T47D (cell line): ENCODE data around the gene PSMB5.

ENCODE experiments used
- DNase-seq, 2 experiments: peaks; one replicate each; pipeline versions ENCODE4 v3.0.0 to v3.0.0-alpha.2; 2011 to 2012; ENCODE audit warnings: low read depth in 1 of 2, low spot score in 1 of 2
- JUND ChIP-seq: IDR thresholded peaks from 2 replicates; pipeline ENCODE4 v1.6.1; 2012; ENCODE audit warnings: low read depth
- in situ Hi-C: cut with HindIII; loops from 2 replicates; pipeline ENCODE4 v1.10.0; 2016; ENCODE audit warnings: low sequenced_read_pairs, low pct_unique_long_range_greater_than_20kb

PSMB5 gene

DNA sequence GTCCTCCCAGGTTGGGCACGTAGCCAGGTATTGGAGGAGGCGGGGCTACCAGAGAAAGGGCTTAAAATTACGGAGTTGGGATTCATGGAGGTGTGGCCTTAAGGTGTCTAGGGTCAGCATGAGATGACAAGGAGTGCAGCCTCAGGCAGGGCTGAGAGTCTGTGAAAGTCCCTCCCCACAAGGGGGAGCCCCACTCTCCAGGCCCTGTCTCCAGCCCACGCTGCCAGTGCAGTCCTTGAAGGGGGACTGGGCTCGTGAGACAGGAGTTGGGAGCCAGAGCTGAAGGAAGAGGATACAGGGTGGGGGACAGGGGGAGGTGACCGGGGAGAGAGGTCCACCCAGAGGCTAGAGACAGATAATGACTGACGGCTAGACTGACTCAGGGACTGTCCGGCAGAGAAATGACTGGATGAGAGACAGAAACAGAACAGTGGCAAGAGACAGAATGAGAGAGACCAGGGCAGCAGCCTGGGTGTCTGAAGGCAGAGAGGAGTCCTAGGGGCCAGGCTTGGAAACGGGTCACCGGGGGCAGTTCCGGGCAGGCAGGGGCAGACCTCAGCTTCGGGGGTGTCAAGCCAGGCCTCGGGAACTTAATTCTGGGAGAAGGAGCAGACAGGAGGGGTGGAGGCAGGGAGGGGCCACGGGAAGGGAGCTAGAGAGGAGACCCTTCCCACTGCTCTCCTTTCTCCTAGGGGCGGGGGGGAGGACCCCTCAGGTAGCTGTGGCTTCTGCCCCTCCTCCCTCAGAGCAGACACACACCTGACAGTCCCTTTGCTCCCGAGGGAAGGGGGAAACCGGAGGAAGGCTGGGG lies 21.6 kb upstream of the PSMB5 start:
- in situ Hi-C loops: no loop called here
- TF ChIP-seq JUND: no peak
- peak; percentile 64 to 86 for DNase-seq

DNA sequence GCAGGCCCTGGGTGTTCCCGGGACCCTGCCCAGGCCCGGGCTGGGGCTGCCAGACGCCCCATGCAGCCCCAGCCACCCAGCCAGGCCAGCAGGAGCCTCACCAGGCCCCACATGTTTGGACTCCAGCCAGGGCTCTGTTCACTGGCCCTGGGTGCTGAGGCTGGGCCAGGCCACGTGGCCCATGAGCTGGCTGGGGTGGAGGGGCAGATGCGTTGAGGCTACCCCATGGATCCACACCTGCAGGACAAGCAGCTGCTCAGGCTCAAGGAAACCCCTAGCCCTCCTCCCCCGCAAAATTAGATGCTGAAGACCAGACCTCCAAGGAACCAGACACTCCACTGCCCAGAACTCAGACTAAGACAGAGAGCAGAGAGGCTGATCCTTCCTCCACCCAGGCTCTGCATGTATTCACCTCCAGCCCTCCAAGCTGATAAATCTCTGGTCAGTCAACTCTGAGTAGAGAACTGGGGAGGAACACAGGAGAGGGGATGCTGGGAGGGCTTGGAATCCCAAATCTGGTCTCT lies 21.0 kb upstream of the PSMB5 start:
- in situ Hi-C loops: no loop called here
- no peak for TF ChIP-seq JUND
- DNase-seq: no peak

DNA sequence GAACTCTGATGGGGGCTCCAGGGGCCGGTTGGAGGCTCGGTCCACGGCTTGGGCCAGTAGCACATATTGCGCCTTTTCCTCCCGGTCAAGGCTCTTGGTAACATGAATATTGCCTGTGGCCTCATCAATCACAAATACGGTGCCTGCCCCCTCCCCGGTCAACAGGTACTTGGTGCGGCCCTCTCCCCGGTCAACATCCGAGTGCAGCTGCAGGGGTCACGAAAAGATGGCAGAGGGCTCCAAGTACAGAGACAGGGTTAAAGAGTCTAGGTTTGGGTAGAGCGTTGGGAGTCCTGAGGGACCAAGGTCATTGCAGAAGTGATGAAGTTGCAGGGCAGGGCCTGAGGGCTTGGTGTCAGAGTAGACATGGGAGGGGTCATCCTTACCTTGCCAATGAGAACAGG lies 20.4 kb upstream of the PSMB5 start:
- no peak for DNase-seq
- TF ChIP-seq JUND: no peak
- in situ Hi-C loops: no loop called here

DNA sequence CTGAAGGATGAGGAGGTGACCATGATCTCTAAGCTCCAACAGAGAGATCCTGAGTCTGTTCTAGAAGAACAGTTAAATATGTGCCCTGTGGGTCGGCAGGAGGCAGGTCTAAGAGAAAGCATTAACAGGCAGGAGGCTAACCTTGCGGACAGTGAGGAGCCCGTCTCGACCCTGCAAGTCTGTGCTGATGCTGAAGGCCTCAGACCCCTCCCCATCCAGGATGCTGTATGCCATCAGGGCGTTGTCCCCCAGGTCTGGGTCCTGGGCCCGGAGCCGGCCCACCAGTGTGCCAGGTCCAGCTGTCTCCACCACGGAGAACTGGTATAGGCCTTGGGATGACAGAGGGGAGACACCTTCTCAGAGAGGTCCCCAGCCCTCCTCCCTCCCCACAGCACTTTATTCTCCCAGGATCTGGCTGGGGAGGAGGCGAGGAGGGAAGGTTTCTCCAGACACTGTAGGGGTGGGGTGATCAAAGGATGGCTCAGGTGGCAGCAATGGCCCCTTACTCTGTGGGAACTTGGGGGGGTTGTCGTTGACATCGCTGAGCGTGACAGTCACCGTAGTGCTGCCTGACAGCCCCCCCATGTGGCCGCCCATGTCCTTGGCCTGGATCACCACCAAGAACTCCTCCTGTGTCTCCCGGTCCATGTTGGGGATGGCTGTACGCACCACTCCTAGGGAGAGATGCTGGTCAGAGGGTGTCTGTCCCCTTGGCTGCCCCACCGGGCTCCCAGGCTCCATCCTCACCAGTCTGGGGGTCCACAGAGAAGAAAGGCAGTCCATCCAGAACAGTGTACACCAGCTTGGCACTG lies 19.5 kb upstream of the PSMB5 start:
- DNase-seq: no peak
- in situ Hi-C loops: no loop called here
- no peak for TF ChIP-seq JUND

DNA sequence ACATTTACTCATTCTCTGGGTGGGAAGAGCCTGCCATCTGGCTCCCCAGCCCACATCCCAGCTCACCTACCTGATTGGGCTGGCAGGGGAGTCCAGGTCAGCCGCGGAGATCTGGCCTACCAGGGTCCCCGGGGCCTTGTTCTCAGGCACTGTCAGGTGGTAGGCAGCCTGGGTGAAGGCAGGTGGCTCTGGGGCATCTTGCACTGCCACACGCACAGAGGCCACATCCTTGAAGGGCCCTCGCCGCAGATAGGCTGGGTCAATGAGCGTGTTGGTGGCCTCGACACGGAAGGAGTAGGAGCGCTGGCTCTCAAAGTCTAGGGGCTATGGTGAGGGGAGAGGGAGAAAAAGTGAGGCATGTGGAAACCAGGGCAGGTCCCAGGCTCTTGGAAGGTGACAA lies 18.7 kb upstream of the PSMB5 start:
- in situ Hi-C loops: no loop called here
- no peak for DNase-seq
- TF ChIP-seq JUND: no peak

DNA sequence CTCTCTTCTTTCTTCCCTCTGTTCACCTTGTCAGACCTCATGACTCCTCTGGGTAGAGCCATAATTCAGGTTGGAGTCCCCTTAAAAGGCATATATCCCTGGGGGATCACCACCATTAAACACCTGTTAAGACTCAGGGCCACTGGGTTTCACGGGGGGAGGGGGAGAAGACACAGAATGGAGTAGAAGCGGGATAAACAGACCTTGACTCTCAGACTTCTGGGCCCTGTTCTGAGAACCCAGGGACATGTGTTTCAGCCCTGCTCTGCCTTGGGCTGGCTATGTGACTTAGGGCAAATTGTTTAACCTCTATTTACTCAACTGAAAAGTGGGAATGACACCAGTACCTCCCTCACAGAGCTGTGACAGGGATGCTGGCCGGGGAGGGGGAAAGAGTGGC lies 18.0 kb upstream of the PSMB5 start:
- in situ Hi-C loops: no loop called here
- no peak for DNase-seq

DNA sequence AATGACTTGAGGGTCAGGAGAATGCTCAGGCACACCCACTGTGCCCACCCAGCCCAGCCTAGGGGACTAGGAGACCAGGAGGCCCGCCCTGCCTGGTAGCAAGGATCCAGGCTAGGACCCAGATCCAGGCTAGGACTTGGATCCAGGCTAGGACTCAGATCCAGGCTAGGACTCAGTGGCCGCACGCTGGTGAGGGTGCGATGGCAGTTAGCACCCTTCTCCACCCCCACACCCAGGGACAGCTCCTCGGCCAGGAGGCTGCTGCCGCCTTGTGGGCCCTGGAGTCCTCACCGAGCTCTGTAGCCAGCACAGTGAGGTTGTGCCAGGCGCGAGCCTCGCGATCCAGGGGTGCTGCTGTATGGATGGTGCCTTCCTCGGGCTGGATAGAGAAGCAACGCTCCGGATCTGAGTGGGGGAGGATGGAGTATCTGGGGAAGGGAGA lies 17.5 kb upstream of the PSMB5 start:
- in situ Hi-C loops: no loop called here
- no peak for TF ChIP-seq JUND
- no peak for DNase-seq

More for the DNA sequence above, 18.0 kb upstream of the PSMB5 start:
- no peak for TF ChIP-seq JUND

DNA sequence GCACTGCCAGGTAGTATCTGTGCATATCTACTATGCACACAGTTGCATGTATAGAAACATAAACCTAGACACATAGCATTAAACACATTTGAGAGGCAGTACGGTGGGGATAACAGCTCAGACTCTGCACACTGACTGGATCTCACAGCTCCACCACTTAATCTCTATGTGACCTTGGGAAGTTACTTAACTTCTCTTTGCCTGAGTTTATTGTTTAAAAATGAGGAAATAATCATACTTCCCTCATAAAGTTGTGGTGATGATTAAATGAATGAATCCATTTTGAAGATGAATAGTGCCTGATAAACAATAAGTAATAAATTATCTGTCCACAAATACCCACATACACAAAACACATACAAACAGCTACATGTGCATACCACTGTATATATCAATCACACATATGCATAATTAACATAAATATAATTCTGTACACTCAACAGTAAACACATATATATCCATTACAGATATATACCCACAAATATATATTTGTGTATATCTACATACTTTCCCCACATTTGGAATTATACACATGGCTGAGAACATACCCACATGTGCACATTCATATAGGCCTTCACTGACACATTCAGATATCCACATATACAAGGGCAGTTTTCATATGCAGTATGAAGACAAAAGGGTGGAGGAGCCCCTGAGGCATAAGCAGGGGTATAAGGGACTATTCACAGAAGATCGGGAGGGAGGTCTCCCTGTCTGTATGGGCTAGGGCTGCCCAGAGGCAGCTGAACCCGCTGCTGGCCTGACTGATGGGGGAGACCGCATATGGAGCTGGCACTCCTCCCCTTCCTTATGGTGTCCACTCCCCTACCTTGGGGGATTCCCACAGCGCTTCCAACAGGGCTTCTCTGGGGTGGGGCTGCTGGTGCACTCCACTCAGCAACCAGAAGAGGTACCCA lies 16.7 kb upstream of the PSMB5 start:
- in situ Hi-C loops: no loop called here
- no peak for TF ChIP-seq JUND
- no peak for DNase-seq

DNA sequence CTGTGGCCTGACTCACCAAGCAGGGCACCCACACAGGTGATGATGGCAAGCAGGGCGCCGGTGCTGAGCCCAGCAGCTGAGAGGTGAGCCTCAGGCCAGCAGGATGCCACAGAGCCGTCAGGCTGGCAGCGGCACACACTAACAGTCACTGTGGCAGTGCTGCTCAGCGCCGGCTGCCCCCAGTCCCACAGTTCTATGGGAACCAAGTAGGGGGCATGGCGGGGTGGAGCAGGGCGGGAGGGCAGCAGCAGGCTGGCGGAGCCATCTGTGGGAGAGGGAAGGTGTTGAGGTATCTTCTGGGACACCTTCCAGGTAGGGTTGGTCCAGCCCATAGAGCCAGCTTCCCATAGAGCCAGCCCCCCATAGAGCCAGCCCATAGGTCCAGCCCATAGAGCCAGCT lies 14.3 kb upstream of the PSMB5 start:
- TF ChIP-seq JUND: no peak
- in situ Hi-C loops: no loop called here
- DNase-seq: no peak

DNA sequence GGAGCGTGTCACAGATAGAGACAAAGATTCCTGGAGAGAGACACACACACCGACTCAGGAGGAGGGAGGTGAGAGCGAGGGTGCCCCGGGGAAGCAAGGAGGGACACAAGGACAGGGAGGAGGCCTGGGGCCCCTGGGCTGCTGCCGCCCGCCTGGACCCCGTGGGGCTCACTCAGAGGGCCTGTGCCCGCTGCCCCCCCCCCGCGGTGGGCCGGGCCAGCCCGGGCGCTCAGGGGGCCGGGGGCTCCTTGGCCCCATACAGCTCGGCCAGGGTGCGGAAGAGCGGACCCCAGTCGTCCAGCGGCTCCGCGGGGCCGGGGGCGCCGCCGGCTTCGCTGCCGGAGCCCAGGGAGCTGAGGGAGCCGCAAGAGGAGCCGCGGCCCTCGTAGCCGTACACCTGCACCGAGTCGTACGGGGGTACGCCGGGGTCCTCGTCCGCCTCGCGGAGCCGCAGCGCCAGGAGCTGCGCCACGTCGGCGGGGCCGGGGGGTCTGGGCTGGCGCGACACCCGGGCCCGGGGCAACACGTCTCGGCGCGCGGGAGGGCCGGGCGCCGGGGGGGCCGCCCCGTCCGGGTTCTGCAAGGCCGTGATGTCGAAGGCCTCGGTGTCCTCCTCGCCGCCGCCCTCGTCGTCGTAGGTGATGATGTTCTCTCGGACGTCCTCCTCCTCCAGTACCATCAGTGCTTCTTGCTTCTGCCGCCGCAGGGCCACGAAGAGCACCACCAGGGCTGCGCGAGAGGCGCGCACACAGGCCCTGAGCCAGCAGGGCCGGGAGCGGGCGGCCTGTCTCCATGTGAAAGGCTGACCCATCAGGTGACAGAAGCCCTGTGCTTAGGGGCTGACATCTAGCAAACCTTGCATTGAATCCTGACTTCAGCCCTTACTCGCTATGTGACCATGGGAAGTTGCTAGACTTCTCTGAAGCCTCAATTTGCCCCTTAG lies 13.3 kb upstream of the PSMB5 start:
- no peak for TF ChIP-seq JUND
- in situ Hi-C loops: no loop called here
- DNase-seq: no peak

DNA sequence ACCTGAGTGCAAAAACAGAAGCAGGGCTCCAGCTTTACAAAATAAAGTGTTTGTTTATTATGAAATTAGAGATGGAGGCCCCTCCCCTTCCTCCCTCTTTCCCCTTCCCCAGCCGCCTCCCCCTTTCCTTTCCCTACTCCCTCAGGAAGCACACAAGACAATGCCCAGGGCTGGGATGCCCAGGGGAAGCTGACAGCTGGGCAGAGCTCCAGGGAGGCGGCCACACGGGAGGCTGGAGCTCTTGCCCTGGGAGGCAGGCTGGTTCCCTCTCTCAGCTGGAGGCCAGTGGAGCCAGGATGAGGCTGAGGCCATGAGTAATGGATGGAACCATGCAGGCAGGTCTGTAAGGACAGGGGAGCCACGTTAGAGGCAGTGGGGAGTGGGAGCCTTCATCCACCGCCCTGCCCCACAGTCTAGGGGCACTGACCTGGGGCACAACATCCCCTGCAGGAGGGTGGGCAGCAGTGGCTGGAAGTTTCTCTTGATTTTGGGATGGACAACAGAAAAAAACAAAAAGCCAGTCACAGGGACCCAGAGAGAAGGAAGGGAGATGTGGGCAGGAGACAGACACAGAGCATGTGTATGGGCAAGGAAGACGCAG lies 12.4 kb upstream of the PSMB5 start:
- no peak for DNase-seq
- in situ Hi-C loops: no loop called here
- TF ChIP-seq JUND: no peak
